ENCODE measurements around the gene KCNK1. TPM values are rescaled to one million over a fixed set of nuclear protein-coding genes. Genes with fewer than 3 reads are reported as not detected.

Gene KCNK1
- polyA plus RNA-seq, 1 of the 3 experiments (the other 2 are of a cell fraction): 10.6 TPM

- TF ChIP-seq TCF12 (IDR thresholded peaks at IDR 0.05) (no peak), NFIC (IDR thresholded peaks at IDR 0.05; ENCODE audit: borderline replicate concordance) (no peak), USF2 (IDR thresholded peaks at IDR 0.05; ENCODE audit: borderline replicate concordance, low read depth, low read length) (no peak), ELF1 (IDR thresholded peaks at IDR 0.05) (no peak), MAX (IDR thresholded peaks at IDR 0.05; ENCODE audit: low read depth) (no peak), SIN3A (IDR thresholded peaks at IDR 0.05; ENCODE audit: borderline replicate concordance, low read depth, low read length) (no peak), NRF1 (IDR thresholded peaks at IDR 0.05; ENCODE audit: low read depth, low read length) (no peak)
- TF ChIP-seq, protein P1, sequence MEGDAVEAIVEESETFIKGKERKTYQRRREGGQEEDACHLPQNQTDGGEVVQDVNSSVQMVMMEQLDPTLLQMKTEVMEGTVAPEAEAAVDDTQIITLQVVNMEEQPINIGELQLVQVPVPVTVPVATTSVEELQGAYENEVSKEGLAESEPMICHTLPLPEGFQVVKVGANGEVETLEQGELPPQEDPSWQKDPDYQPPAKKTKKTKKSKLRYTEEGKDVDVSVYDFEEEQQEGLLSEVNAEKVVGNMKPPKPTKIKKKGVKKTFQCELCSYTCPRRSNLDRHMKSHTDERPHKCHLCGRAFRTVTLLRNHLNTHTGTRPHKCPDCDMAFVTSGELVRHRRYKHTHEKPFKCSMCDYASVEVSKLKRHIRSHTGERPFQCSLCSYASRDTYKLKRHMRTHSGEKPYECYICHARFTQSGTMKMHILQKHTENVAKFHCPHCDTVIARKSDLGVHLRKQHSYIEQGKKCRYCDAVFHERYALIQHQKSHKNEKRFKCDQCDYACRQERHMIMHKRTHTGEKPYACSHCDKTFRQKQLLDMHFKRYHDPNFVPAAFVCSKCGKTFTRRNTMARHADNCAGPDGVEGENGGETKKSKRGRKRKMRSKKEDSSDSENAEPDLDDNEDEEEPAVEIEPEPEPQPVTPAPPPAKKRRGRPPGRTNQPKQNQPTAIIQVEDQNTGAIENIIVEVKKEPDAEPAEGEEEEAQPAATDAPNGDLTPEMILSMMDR (IDR thresholded peaks at IDR 0.05): no peak
Observed at GRCh38 chr1:233625087-233625486, 11.2 kb downstream of the KCNK1 start (continued).

- WGBS (ENCODE audit: low lambda C conversion rate): 91% methylated on average over 4 of the region's 4 CpGs
- Histone ChIP-seq H3K27ac (ENCODE audit: low read depth in 2 of 2, low read length in 1 of 2) (no peak overlapping the region), H3K4me2 (no peak overlapping the region), H3K27me3 (ENCODE audit: insufficient read depth) (no peaks in the 10 kb centered on the region), H3K9me2 (no peaks in the 10 kb centered on the region), H2AFZ (ENCODE audit: low read depth) (no peak overlapping the region), H4K20me1 (ENCODE audit: insufficient read depth) (0 out of 2 replicates have a peak, but pooled peaks cover 4% of the 10 kb centered on the region), H3K36me3 (replicated peaks in 1 of 2; ENCODE audit: control insufficient read depth in 1 of 2, insufficient read depth in 2 of 2, low read length in 1 of 2) (peaks cover 0 to 3% of the 10 kb centered on the region in 2 experiments), H3K4me3 (ENCODE audit: low read depth in 2 of 2, low read length in 1 of 2) (no peak overlapping the region), H3K79me2 (ENCODE audit: insufficient read depth) (no peaks in the 10 kb centered on the region; the same call in 1 of the 2 replicates), H3K9me3 (no peaks in the 10 kb centered on the region), H3K4me1 (ENCODE audit: control insufficient read depth in 1 of 2, insufficient read depth in 2 of 2, low read depth in 1 of 2, low read length in 1 of 2) (no peaks in the 10 kb centered on the region; a peak in 1 of 4 replicates), H3F3A (replicated peaks; ENCODE audit: insufficient read depth) (no peaks in the 10 kb centered on the region), H3K9ac (no peak overlapping the region)
- ChIA-PET POLR2A (no interaction called here), CTCF (no interaction called here)
- TF ChIP-seq SMC3 (IDR thresholded peaks at IDR 0.05; ENCODE audit: low read depth, low read length): no peak
- no peak for TF ChIP-seq TEAD4 (IDR thresholded peaks at IDR 0.05; ENCODE audit: borderline replicate concordance, insufficient read depth)
- TF ChIP-seq, protein P2, sequence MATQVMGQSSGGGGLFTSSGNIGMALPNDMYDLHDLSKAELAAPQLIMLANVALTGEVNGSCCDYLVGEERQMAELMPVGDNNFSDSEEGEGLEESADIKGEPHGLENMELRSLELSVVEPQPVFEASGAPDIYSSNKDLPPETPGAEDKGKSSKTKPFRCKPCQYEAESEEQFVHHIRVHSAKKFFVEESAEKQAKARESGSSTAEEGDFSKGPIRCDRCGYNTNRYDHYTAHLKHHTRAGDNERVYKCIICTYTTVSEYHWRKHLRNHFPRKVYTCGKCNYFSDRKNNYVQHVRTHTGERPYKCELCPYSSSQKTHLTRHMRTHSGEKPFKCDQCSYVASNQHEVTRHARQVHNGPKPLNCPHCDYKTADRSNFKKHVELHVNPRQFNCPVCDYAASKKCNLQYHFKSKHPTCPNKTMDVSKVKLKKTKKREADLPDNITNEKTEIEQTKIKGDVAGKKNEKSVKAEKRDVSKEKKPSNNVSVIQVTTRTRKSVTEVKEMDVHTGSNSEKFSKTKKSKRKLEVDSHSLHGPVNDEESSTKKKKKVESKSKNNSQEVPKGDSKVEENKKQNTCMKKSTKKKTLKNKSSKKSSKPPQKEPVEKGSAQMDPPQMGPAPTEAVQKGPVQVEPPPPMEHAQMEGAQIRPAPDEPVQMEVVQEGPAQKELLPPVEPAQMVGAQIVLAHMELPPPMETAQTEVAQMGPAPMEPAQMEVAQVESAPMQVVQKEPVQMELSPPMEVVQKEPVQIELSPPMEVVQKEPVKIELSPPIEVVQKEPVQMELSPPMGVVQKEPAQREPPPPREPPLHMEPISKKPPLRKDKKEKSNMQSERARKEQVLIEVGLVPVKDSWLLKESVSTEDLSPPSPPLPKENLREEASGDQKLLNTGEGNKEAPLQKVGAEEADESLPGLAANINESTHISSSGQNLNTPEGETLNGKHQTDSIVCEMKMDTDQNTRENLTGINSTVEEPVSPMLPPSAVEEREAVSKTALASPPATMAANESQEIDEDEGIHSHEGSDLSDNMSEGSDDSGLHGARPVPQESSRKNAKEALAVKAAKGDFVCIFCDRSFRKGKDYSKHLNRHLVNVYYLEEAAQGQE (IDR thresholded peaks at IDR 0.05; ENCODE audit: low read depth, low read length): no peak
- no peak for TF ChIP-seq POLR2AphosphoS5 (IDR thresholded peaks at IDR 0.05; ENCODE audit: low read depth, low read length)
- TF ChIP-seq NRF1 (IDR thresholded peaks at IDR 0.05; ENCODE audit: low read depth, low read length): no peak
- no peak for TF ChIP-seq ELF1 (IDR thresholded peaks at IDR 0.05)
- TF ChIP-seq, protein P3, sequence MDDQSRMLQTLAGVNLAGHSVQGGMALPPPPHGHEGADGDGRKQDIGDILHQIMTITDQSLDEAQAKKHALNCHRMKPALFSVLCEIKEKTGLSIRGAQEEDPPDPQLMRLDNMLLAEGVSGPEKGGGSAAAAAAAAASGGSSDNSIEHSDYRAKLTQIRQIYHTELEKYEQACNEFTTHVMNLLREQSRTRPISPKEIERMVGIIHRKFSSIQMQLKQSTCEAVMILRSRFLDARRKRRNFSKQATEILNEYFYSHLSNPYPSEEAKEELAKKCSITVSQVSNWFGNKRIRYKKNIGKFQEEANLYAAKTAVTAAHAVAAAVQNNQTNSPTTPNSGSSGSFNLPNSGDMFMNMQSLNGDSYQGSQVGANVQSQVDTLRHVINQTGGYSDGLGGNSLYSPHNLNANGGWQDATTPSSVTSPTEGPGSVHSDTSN (IDR thresholded peaks at IDR 0.05): no peak
- TF ChIP-seq MXI1 (IDR thresholded peaks at IDR 0.05; ENCODE audit: low read depth, low read length): no peak
- no peak for TF ChIP-seq GATA2 (CRISPR knock-in tag; IDR thresholded peaks at IDR 0.05)
- TF ChIP-seq RAD21 (IDR thresholded peaks at IDR 0.05; ENCODE audit: low read length): no peak
- TF ChIP-seq GABPA (IDR thresholded peaks at IDR 0.05; ENCODE audit: low read depth): no peak
- TF ChIP-seq, protein P1 (IDR thresholded peaks at IDR 0.05): no peak
- no peak for TF ChIP-seq TAF1 (IDR thresholded peaks at IDR 0.05; ENCODE audit: borderline replicate concordance, low read depth, low read length)
- peak; percentile 36 for DNase-seq
Observed at GRCh38 chr1:233625510-233625981, 11.6 kb downstream of the KCNK1 start.
